CD4-positive, alpha-beta T cell treated with Interleukin-10 for 1 hour (primary cell): ENCODE data around the gene SEPTIN5.

Experiments used
- DNase-seq: peaks from one replicate; pipeline ENCODE4 v3.0.0-alpha.2; 2020

SEPTIN5 gene

GRCh38 chr22:19735665-19736510, 21.6 kb downstream of the SEPTIN5 start:
- DNase-seq = no peak

GRCh38 chr22:19737846-19738663, 23.8 kb downstream of the SEPTIN5 start:
- no peak for DNase-seq

GRCh38 chr22:19738664-19739447, 24.6 kb downstream of the SEPTIN5 start:
- no peak for DNase-seq

- no peak for DNase-seq
Observed at GRCh38 chr22:19739448-19739895, 25.2 kb downstream of the SEPTIN5 start.

GRCh38 chr22:19739911-19740449, 25.7 kb downstream of the SEPTIN5 start:
- no peak for DNase-seq

GRCh38 chr22:19740586-19740985, 26.3 kb downstream of the SEPTIN5 start:
- DNase-seq = no peak

GRCh38 chr22:19741053-19741452, 26.8 kb downstream of the SEPTIN5 start:
- no peak for DNase-seq

- no peak for DNase-seq
Observed at GRCh38 chr22:19742160-19743066, 28.1 kb downstream of the SEPTIN5 start.

GRCh38 chr22:19743081-19743480, 28.8 kb downstream of the SEPTIN5 start:
- no peak for DNase-seq

GRCh38 chr22:19743651-19744050, 29.3 kb downstream of the SEPTIN5 start:
- DNase-seq = no peak

- DNase-seq = no peak
Observed at GRCh38 chr22:19744350-19745006, 30.2 kb downstream of the SEPTIN5 start.

GRCh38 chr22:19745155-19746101, 31.1 kb downstream of the SEPTIN5 start:
- DNase-seq = no peak

- DNase-seq = no peak
Observed at GRCh38 chr22:19746726-19747125, 32.4 kb downstream of the SEPTIN5 start.

- DNase-seq = no peak
Observed at GRCh38 chr22:19747551-19747950, 33.2 kb downstream of the SEPTIN5 start.

- DNase-seq = no peak
Observed at GRCh38 chr22:19748139-19748538, 33.8 kb downstream of the SEPTIN5 start.

- DNase-seq = no peak
Observed at GRCh38 chr22:19748991-19749664, 34.8 kb downstream of the SEPTIN5 start.

- no peak for DNase-seq
Observed at GRCh38 chr22:19749876-19750275, 35.6 kb downstream of the SEPTIN5 start.

- no peak for DNase-seq
Observed at GRCh38 chr22:19750507-19751490, 36.5 kb downstream of the SEPTIN5 start.
